CD4-positive, alpha-beta memory T cell (primary cell): ENCODE measurements around the gene NCMAP. TPM values are rescaled to one million over a fixed set of nuclear protein-coding genes. Genes with fewer than 3 reads are reported as not detected.
A peak's percentile ranks its signal among the peaks of the same experiment; 100 is the strongest.

Experiments used
- CTCF ChIA-PET: fragments of 350-600 bp; sonication (Branson Sonifier 250); formaldehyde crosslinking; loops from one replicate; lab custom pipeline; 2021; ENCODE audit warnings: inconsistent platforms; ENCODE audit not compliant: partially characterized antibody; lab: Charles Lee
- POLR2A ChIA-PET: fragments of 350-600 bp; sonication (Branson Sonifier 250); formaldehyde crosslinking; loops from one replicate; lab custom pipeline; 2021; ENCODE audit not compliant: partially characterized antibody; lab: Charles Lee
- DNase-seq, 5 donors: peaks; one replicate each; pipeline versions ENCODE4 v3.0.0 to v3.0.0-alpha.2; 2020 to 2022; ENCODE audit warnings: mixed read lengths in 1 of 5
- H3K27ac ChIP-seq: one replicate; pipeline ENCODE4 v1.7.0; 2013; ENCODE audit warnings: low read depth, low read length
- H3K27me3 ChIP-seq: 2 replicates; pipeline ENCODE4 v1.7.0; 2013; ENCODE audit warnings: mild to moderate bottlenecking, low read length, moderate library complexity; ENCODE audit not compliant: insufficient read depth
- H3K36me3 ChIP-seq: 2 replicates; pipeline ENCODE4 v1.7.0; 2013; ENCODE audit warnings: mild to moderate bottlenecking, low read length, moderate library complexity; ENCODE audit not compliant: insufficient read depth
- H3K4me1 ChIP-seq: 2 replicates; pipeline ENCODE4 v1.7.0; 2013; ENCODE audit warnings: mild to moderate bottlenecking, low read length, moderate library complexity; ENCODE audit not compliant: insufficient read depth
- H3K4me3 ChIP-seq, 2 donors: one replicate each; pipeline ENCODE4 v1.7.0; 2013; ENCODE audit warnings: low read length in 2 of 2, mild to moderate bottlenecking in 1 of 2
- H3K9me3 ChIP-seq, 2 donors: one replicate each; pipeline ENCODE4 v1.7.0; 2013; ENCODE audit warnings: low read length in 2 of 2, control low read depth in 1 of 2; ENCODE audit not compliant: control insufficient read depth in 1 of 2
- H3K27ac Mint-ChIP-seq, 7 donors: one replicate each; pipeline ENCODE4 v1.8.0; 2020 to 2021; ENCODE audit warnings: mixed read lengths in 7 of 7, mild to moderate bottlenecking in 6 of 7, inconsistent platforms in 3 of 7, moderate library complexity in 3 of 7
- H3K27me3 Mint-ChIP-seq, 2 donors: one replicate each; pipeline ENCODE4 v1.8.0; 2020 to 2021; ENCODE audit warnings: mixed read lengths in 2 of 2
- H3K36me3 Mint-ChIP-seq, 2 donors: one replicate each; pipeline ENCODE4 v1.8.0; 2020 to 2021; ENCODE audit warnings: mixed read lengths in 2 of 2, inconsistent platforms in 1 of 2, mild to moderate bottlenecking in 1 of 2
- H3K4me1 Mint-ChIP-seq, 4 donors: one replicate each; pipeline ENCODE4 v1.8.0; 2020 to 2021; ENCODE audit warnings: mixed read lengths in 4 of 4, mild to moderate bottlenecking in 1 of 4
- H3K4me3 Mint-ChIP-seq, 8 donors: one replicate each; pipeline ENCODE4 v1.8.0; 2020 to 2021; ENCODE audit warnings: mixed read lengths in 8 of 8, mild to moderate bottlenecking in 7 of 8, moderate library complexity in 6 of 8, inconsistent platforms in 3 of 8
- H3K9me3 Mint-ChIP-seq, 8 donors: one replicate each; pipeline ENCODE4 v1.8.0; 2020 to 2021; ENCODE audit warnings: mixed read lengths in 8 of 8, mild to moderate bottlenecking in 5 of 8, inconsistent platforms in 3 of 8, moderate library complexity in 1 of 8
- intact Hi-C: fragments of 100-400 bp; cut with micrococcal nuclease; formaldehyde crosslinking; loops from one replicate; pipeline ENCODE4 v1.15.1; 2023
- polyA plus RNA-seq, 2 donors: library from polyadenylated mRNA; unstranded; fragments of 300-500 nt; fragmentation: Illumina TruSeq; gene quantifications; one replicate each; pipeline ENCODE4 v1.2.3, GENCODE V29; 2021
- total RNA-seq, 2 experiments: library from RNA; stranded (reverse); gene quantifications; one replicate each; pipeline ENCODE4 v1.2.3, GENCODE V29; 2021

NCMAP gene
- total and polyA plus RNA-seq, 4 experiments from 2014 or later, result 0.10 to 0.12 TPM; not detected in 2

DNA sequence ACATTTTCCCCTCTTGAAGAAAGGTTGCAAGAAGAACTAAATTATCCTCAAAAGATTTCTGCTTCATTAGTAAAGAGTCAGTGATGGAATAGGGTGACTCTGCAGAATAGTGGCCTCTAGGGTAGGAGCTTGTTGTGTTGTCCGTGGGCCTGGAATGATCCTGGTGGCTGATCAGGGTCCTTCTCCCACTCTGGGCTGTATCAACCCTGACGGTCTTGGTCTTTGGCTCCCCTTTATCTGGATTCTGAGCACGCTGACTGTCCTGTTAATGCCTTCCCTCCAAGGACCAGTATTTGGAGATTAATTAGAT is 50.4 kb downstream of the NCMAP start:
- Mint-ChIP-seq H3K27me3 (peaks cover 3 to 4% of the 10 kb centered on the region in 2 donors), H3K36me3 (no peaks in the 10 kb centered on the region), H3K4me1 (no peaks in the 10 kb centered on the region), H3K4me3 (no peak overlapping the region), H3K27ac (no peak overlapping the region), H3K9me3 (no peaks in the 10 kb centered on the region)
- intact Hi-C loops, result no loop called here
- CTCF ChIA-PET, result interaction anchor here (2.0 kb wide), 1 partner anchor 19 kb away, joined by 4 read pairs; no protein-coding TSS in a partner anchor
- no peak overlapping the region for H3K4me3 ChIP-seq
- H3K9me3 ChIP-seq, result no peaks in the 10 kb centered on the region
- no peaks in the 10 kb centered on the region for H3K36me3 ChIP-seq
- H3K27ac ChIP-seq, result no peak overlapping the region
- POLR2A ChIA-PET, result no interaction called here
- DNase-seq, result no peak
- no peaks in the 10 kb centered on the region for H3K4me1 ChIP-seq
- no peaks in the 10 kb centered on the region for H3K27me3 ChIP-seq

- ChIA-PET POLR2A (no interaction called here), CTCF (no interaction called here)
- H3K36me3 Mint-ChIP-seq, result no peaks in the 10 kb centered on the region
- intact Hi-C loops, result no loop called here
- H3K9me3 Mint-ChIP-seq, result no peaks in the 10 kb centered on the region
- no peak overlapping the region for H3K27ac ChIP-seq
- H3K27me3 Mint-ChIP-seq, result peaks cover 3 to 4% of the 10 kb centered on the region in 2 donors
- no peak overlapping the region for H3K4me3 Mint-ChIP-seq
- no peaks in the 10 kb centered on the region for H3K27me3 ChIP-seq
- H3K4me3 ChIP-seq, result no peak overlapping the region
- H3K27ac Mint-ChIP-seq, result no peak overlapping the region
- DNase-seq, result no peak
- H3K36me3 ChIP-seq, result no peaks in the 10 kb centered on the region
- no peaks in the 10 kb centered on the region for H3K4me1 ChIP-seq
- H3K9me3 ChIP-seq, result no peaks in the 10 kb centered on the region
- no peaks in the 10 kb centered on the region for H3K4me1 Mint-ChIP-seq
These were observed 50.7 kb downstream of the NCMAP start for GRCh38 chr1:24606621-24607020.

DNA sequence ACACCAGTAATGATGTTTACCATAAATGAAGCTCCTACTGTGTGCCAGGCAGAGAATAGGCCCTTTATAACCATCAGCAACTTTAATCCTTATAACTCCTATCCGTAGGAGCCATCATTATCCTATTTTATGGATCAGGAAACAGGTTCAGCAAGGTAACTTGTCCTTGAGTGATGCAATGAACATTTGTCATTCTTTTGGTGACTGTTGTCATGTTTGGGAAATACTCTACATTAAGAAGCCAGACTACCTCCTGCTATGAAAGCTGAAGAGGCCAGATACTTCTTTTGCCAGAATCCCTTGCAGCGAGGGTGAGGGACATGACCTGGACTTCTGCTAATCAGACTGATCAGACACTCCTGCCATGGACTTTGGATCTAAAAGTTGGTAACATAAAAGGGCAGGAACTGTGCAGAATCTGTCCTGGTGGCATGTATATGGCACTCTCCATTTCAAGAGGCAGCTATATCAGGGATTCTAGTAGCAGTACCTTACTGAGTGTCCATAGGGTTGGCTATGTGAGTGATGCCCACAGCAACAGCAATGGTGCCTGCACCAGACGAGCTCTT is 54.1 kb downstream of the NCMAP start:
- Mint-ChIP-seq H3K4me1 (no peaks in the 10 kb centered on the region), H3K9me3 (no peaks in the 10 kb centered on the region), H3K36me3 (no peaks in the 10 kb centered on the region), H3K27ac (no peak overlapping the region), H3K27me3 (peaks cover 4 to 9% of the 10 kb centered on the region in 2 donors), H3K4me3 (no peak overlapping the region)
- no peaks in the 10 kb centered on the region for H3K9me3 ChIP-seq
- POLR2A ChIA-PET, result no interaction called here
- no peak overlapping the region for H3K4me3 ChIP-seq
- CTCF ChIA-PET, result interaction anchor here (1.1 to 3.1 kb wide), 2 partner anchors 23 to 25 kb away, joined by 3 to 8 read pairs; no protein-coding TSS in a partner anchor
- no peaks in the 10 kb centered on the region for H3K36me3 ChIP-seq
- H3K27me3 ChIP-seq, result no peaks in the 10 kb centered on the region
- intact Hi-C loops, result no loop called here
- no peaks in the 10 kb centered on the region for H3K4me1 ChIP-seq
- no peak overlapping the region for H3K27ac ChIP-seq
- no peak for DNase-seq

DNA sequence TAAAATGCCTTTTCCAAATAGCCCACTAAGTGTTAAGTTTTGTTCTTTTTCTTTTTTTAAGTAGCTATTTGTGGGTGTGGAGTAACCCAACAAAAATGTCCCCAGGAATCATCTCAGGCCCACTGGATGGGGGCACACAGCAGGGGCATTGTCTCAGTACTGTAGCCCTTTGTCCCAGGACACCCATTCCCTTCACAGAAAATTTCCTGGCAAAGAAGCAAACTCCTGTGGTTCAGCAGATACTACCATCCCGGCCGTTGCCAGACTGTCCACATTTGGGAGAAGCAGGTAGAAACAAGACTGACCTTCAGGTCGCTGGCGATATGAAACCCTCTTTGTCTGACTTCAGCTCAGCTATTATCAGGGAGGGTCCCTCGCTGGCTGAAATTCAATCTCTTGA is 63.5 kb downstream of the NCMAP start:
- intact Hi-C loops, result no loop called here
- H3K27me3 ChIP-seq, result no peaks in the 10 kb centered on the region
- POLR2A ChIA-PET, result no interaction called here
- H3K27ac ChIP-seq, result no peak overlapping the region
- H3K9me3 Mint-ChIP-seq, result no peaks in the 10 kb centered on the region
- H3K4me1 ChIP-seq, result no peaks in the 10 kb centered on the region
- H3K4me3 Mint-ChIP-seq, result no peak overlapping the region
- H3K4me1 Mint-ChIP-seq, result no peaks in the 10 kb centered on the region
- H3K27me3 Mint-ChIP-seq, result peaks cover 8 to 20% of the 10 kb centered on the region in 2 donors
- H3K4me3 ChIP-seq, result no peak overlapping the region
- CTCF ChIA-PET, result no interaction called here
- H3K36me3 Mint-ChIP-seq, result no peaks in the 10 kb centered on the region
- no peaks in the 10 kb centered on the region for H3K9me3 ChIP-seq
- no peak overlapping the region for H3K27ac Mint-ChIP-seq
- DNase-seq, result no peak
- H3K36me3 ChIP-seq, result no peaks in the 10 kb centered on the region

DNA sequence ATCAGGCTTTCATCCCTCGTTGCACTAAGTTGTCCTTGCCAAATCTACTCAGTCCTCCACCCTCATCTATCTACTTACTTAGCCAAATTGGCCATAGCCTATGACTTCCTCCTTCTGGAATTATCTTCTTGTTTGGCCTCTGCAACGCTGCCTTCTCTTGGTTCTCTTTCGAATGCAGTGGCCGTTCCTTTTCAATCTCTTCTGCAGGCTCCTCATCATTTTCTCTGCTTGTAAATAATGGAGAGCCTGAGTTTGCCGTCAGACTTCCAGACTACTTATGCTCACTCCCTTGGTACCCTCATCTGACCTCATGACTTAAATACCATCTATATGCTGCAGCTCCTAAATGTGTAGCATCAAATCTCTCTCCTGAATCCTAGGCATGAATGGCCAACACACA is 64.8 kb downstream of the NCMAP start:
- DNase-seq, result no peak
- intact Hi-C loops, result no loop called here
- Mint-ChIP-seq H3K27me3 (peaks cover 6 to 19% of the 10 kb centered on the region in 2 donors), H3K9me3 (no peaks in the 10 kb centered on the region), H3K36me3 (no peaks in the 10 kb centered on the region), H3K4me3 (no peak overlapping the region), H3K27ac (peak overlapping the region in 1 of 7 donors; percentile 23), H3K4me1 (no peaks in the 10 kb centered on the region)
- Histone ChIP-seq H3K36me3 (no peaks in the 10 kb centered on the region), H3K9me3 (no peaks in the 10 kb centered on the region), H3K4me3 (no peak overlapping the region), H3K4me1 (no peaks in the 10 kb centered on the region), H3K27ac (no peak overlapping the region), H3K27me3 (no peaks in the 10 kb centered on the region)
- ChIA-PET POLR2A (no interaction called here), CTCF (interaction anchor here (1.3 kb wide), 1 partner anchor 79 kb away, joined by 3 read pairs; no protein-coding TSS in a partner anchor)

GRCh38 chr1:24621121-24621520 is 65.2 kb downstream of the NCMAP start:
- POLR2A ChIA-PET, result no interaction called here
- peaks cover 4 to 17% of the 10 kb centered on the region in 2 donors for H3K27me3 Mint-ChIP-seq
- H3K27ac ChIP-seq, result no peak overlapping the region
- no peaks in the 10 kb centered on the region for H3K36me3 ChIP-seq
- no peak overlapping the region for H3K27ac Mint-ChIP-seq
- CTCF ChIA-PET, result interaction anchor here (1.3 kb wide), 1 partner anchor 79 kb away, joined by 3 read pairs; no protein-coding TSS in a partner anchor
- no peaks in the 10 kb centered on the region for H3K27me3 ChIP-seq
- H3K9me3 ChIP-seq, result no peaks in the 10 kb centered on the region
- no peak for DNase-seq
- no peak overlapping the region for H3K4me3 ChIP-seq
- no peaks in the 10 kb centered on the region for H3K4me1 ChIP-seq
- no peak overlapping the region for H3K4me3 Mint-ChIP-seq
- no peaks in the 10 kb centered on the region for H3K9me3 Mint-ChIP-seq
- intact Hi-C loops, result no loop called here
- no peaks in the 10 kb centered on the region for H3K36me3 Mint-ChIP-seq
- no peaks in the 10 kb centered on the region for H3K4me1 Mint-ChIP-seq

- H3K9me3 ChIP-seq, result no peaks in the 10 kb centered on the region
- no peak for DNase-seq
- no peaks in the 10 kb centered on the region for H3K4me1 ChIP-seq
- Mint-ChIP-seq H3K4me3 (no peak overlapping the region), H3K36me3 (no peaks in the 10 kb centered on the region), H3K27ac (peak overlapping the region in 1 of 7 donors; percentile 3), H3K4me1 (no peaks in the 10 kb centered on the region), H3K9me3 (no peaks in the 10 kb centered on the region), H3K27me3 (peaks cover 4 to 12% of the 10 kb centered on the region in 2 donors)
- ChIA-PET POLR2A (no interaction called here), CTCF (no interaction called here)
- H3K27ac ChIP-seq, result no peak overlapping the region
- no peaks in the 10 kb centered on the region for H3K27me3 ChIP-seq
- H3K36me3 ChIP-seq, result no peaks in the 10 kb centered on the region
- no peak overlapping the region for H3K4me3 ChIP-seq
- intact Hi-C loops, result no loop called here
These were observed 66.3 kb downstream of the NCMAP start for GRCh38 chr1:24622218-24622617.
